Dermis blood vessel endothelial cell (primary cell): ENCODE data around the gene BRD1. TPM values are rescaled to one million over a fixed set of nuclear protein-coding genes. Genes with fewer than 3 reads are reported as not detected.
A peak's percentile ranks its signal among the peaks of the same experiment; 100 is the strongest.
"Not testable (repeated sequence)": the region's sequence is repeated elsewhere in the genome, so short reads cannot be mapped to it uniquely, and the experiment has no call there.

Experiments used
- DNase-seq: peaks from one replicate; pipeline ENCODE4 v3.0.0; 2010
- total RNA-seq: library from RNA; depleted of rRNA; stranded (reverse); fragments of >200 nt; gene quantifications from 2 replicates; pipeline ENCODE4 v1.2.3, GENCODE V29; 2014

The BRD1 gene
- total RNA-seq, 1 donor from 2014 or later, result 39.0 TPM

- DNase-seq, result peak; percentile 98
Measured at GRCh38 chr22:49852898-49853894, 25.5 kb upstream of the BRD1 start, which contains the start of gene ZBED4. ZBED4 (plus strand) TSS chr22:49853844; CDS start chr22:49883663, 29,819 bp downstream.

- DNase-seq, result not testable (repeated sequence)
Measured at GRCh38 chr22:49852568-49852897, 24.9 kb upstream of the BRD1 start.

- DNase-seq, result no peak
Measured at GRCh38 chr22:49850959-49851802, 23.5 kb upstream of the BRD1 start.

GRCh38 chr22:49850021-49850911 is 22.6 kb upstream of the BRD1 start:
- no peak for DNase-seq

GRCh38 chr22:49849161-49850020 is 21.7 kb upstream of the BRD1 start:
- no peak for DNase-seq

- DNase-seq, result no peak
Measured at GRCh38 chr22:49848690-49849160, 21.1 kb upstream of the BRD1 start.

- DNase-seq, result no peak
Measured at GRCh38 chr22:49847751-49848689, 20.3 kb upstream of the BRD1 start.

- no peak for DNase-seq
Measured at GRCh38 chr22:49845666-49846459, 18.2 kb upstream of the BRD1 start.

- DNase-seq, result no peak
Measured at GRCh38 chr22:49845241-49845640, 17.6 kb upstream of the BRD1 start.

GRCh38 chr22:49838771-49839717 is 11.4 kb upstream of the BRD1 start:
- DNase-seq, result no peak

- DNase-seq, result no peak
Measured at GRCh38 chr22:49833340-49834007, 5.8 kb upstream of the BRD1 start.

- no peak for DNase-seq
Measured at GRCh38 chr22:49829044-49829853, 1.6 kb upstream of the BRD1 start.

GRCh38 chr22:49828599-49828965 is 909 bp upstream of the BRD1 start:
- DNase-seq, result no peak

- DNase-seq, result peak; percentile 32
Measured at GRCh38 chr22:49827271-49827852, 311 bp downstream of the BRD1 start.

GRCh38 chr22:49826603-49827270 is 936 bp downstream of the BRD1 start:
- peak; percentile 53 for DNase-seq
